ENCODE data around the gene NLE1. TPM values are rescaled to one million over a fixed set of nuclear protein-coding genes. Genes with fewer than 3 reads are reported as not detected.
"Not testable (repeated sequence)": the region's sequence is repeated elsewhere in the genome, so short reads cannot be mapped to it uniquely, and the experiment has no call there.

Gene NLE1
- total RNA-seq, result 1 to 10 TPM; 9.5 to 9.6 TPM
- total RNA-seq, result 15.5 to 23.5 reads per million in 2 donors

GRCh38 chr17:35141681-35142466 is at the start of gene NLE1:
NLE1 (minus strand) TSS chr17:35142303; CDS start chr17:35142275, 28 bp downstream.
- H3K9me3 ChIP-seq (ENCODE audit: control insufficient read depth, low read length, poor library complexity, severe bottlenecking), result no peaks in the 10 kb centered on the region
- H3K27me3 Mint-ChIP-seq, result no peaks in the 10 kb centered on the region
- H3K36me3 Mint-ChIP-seq (ENCODE audit: low read depth), result no peaks in the 10 kb centered on the region
- peaks cover 2% of the 10 kb centered on the region for H3K4me1 Mint-ChIP-seq
- peak within 1 kb of the TSS; percentile 86 for H3K4me3 Mint-ChIP-seq
- DNase-seq, result peak; percentile 80 to 90 (median 81)
- ATAC-seq, result peak; percentile 98
- H3K27ac Mint-ChIP-seq, result peak within 1 kb of the TSS; percentile 59

DNA sequence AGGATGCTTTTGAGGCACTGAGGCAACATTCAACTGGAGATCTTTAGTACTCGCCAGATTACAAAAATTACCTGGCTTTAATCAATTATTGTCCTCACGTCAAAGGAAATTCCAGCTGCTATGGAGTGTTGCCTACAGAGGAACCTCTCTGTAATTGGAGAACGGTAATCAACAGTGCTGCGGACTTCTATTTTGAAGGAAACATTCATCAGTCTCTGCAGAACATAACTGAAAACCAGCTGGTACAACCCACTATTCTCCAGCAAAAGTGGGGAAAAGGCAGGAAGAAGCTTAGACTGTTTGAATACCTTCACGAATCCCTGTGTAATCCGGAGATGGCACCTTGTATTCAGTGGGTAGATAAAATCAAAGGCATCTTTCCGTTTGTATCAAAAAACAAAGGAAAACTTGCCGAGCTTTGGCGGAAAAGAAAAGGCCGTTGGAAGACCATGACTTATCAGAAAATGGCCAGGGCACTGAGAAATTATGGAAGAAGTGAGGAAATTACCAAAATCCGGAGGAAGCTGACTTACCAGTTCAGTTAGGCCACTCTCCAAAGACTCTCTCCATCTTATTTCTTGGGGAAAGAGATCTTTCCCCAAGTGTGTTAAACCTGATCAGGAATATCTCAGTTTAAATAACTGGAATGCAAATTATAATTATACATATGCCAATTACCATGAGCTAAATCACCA is 49.0 kb upstream of the NLE1 start:
- no peak overlapping the region for H3K27ac Mint-ChIP-seq
- no peaks in the 10 kb centered on the region for H3K27me3 Mint-ChIP-seq
- peaks cover 20% of the 10 kb centered on the region for H3K4me1 Mint-ChIP-seq
- H3K9me3 ChIP-seq (ENCODE audit: control insufficient read depth, low read length, poor library complexity, severe bottlenecking), result no peaks in the 10 kb centered on the region
- ATAC-seq, result no peak
- no peak for DNase-seq
- H3K36me3 Mint-ChIP-seq (ENCODE audit: low read depth), result no peaks in the 10 kb centered on the region
- no peak overlapping the region for H3K4me3 Mint-ChIP-seq

DNA sequence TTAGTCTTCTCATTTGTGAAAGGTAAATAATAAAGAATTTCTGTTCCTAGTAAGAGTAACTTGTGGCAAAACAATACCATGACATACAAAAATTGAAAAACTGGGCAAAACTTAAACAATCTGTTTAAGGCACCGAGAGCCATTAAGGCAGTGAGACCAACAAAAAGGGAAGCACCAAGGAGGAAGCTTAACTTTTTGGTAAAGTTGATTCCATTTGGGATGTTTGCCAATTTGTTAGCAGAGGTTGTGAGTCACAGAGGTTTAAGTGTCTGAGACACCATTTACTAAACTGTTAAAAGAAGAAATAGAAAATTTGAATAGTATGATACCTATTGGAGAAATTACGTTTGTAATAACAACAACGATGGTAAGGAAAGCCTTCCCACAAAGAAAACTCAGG is 47.2 kb upstream of the NLE1 start:
- no peaks in the 10 kb centered on the region for H3K9me3 ChIP-seq (ENCODE audit: control insufficient read depth, low read length, poor library complexity, severe bottlenecking)
- ATAC-seq (no peak), DNase-seq (no peak)
- no peaks in the 10 kb centered on the region for H3K36me3 Mint-ChIP-seq (ENCODE audit: low read depth)
- H3K4me1 Mint-ChIP-seq, result peaks cover 28% of the 10 kb centered on the region
- H3K27me3 Mint-ChIP-seq, result no peaks in the 10 kb centered on the region
- peak overlapping the region; percentile 62 for H3K27ac Mint-ChIP-seq
- H3K4me3 Mint-ChIP-seq, result no peak overlapping the region

DNA sequence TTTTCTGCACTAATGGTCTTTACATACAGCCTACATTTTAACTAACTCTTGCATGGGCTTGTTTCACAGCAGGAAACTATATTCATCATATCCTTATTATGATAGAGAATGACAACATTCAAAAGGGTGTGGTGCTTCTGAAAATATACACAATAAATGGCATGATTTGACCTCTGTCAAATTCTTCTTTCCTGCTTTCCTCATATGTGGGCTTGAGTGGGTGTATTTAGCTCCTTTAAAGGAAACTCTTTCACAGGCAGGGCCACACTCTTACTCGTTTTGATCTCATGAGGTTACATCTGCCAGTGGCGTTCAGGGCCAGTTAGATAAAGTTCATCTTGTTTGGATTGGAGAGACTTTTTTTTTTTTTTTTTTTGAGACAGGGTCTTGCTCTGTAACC is 46.0 kb upstream of the NLE1 start:
- Mint-ChIP-seq H3K27me3 (no peaks in the 10 kb centered on the region), H3K4me1 (peaks cover 32% of the 10 kb centered on the region), H3K36me3 (ENCODE audit: low read depth) (no peaks in the 10 kb centered on the region), H3K4me3 (no peak overlapping the region), H3K27ac (peak overlapping the region; percentile 62)
- DNase-seq (no peak), ATAC-seq (no peak)
- no peaks in the 10 kb centered on the region for H3K9me3 ChIP-seq (ENCODE audit: control insufficient read depth, low read length, poor library complexity, severe bottlenecking)

DNA sequence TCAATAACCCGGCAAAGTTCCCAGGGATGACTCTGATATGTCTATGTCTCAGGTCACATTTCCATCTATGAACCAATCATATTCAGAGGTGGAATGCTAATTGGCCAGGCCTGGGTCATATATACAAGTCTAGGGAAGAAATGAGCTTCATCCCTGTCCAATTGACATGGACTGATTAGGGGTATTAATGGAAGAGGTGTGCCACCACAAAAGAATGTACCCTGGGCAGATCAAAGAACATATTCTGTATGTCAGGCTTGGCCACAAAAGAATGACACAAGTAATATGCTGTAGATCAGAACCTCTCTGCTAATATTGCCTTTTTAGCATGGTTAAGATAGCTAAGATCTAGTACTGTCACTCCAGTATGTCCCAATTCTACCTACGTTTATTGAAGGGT is 45.4 kb upstream of the NLE1 start:
- H3K27ac Mint-ChIP-seq, result peak overlapping the region; percentile 62
- H3K4me3 Mint-ChIP-seq, result peak overlapping the region; percentile 19
- peaks cover 32% of the 10 kb centered on the region for H3K4me1 Mint-ChIP-seq
- no peaks in the 10 kb centered on the region for H3K9me3 ChIP-seq (ENCODE audit: control insufficient read depth, low read length, poor library complexity, severe bottlenecking)
- no peaks in the 10 kb centered on the region for H3K36me3 Mint-ChIP-seq (ENCODE audit: low read depth)
- no peak for ATAC-seq
- DNase-seq, result no peak
- H3K27me3 Mint-ChIP-seq, result no peaks in the 10 kb centered on the region

- Mint-ChIP-seq H3K4me3 (no peak overlapping the region), H3K36me3 (ENCODE audit: low read depth) (no peaks in the 10 kb centered on the region), H3K27me3 (no peaks in the 10 kb centered on the region), H3K27ac (no peak overlapping the region), H3K4me1 (peaks cover 32% of the 10 kb centered on the region)
- DNase-seq (no peak), ATAC-seq (no peak)
- no peaks in the 10 kb centered on the region for H3K9me3 ChIP-seq (ENCODE audit: control insufficient read depth, low read length, poor library complexity, severe bottlenecking)
Measured at GRCh38 chr17:35185849-35186248, 43.7 kb upstream of the NLE1 start.

GRCh38 chr17:35184274-35184673 is 42.2 kb upstream of the NLE1 start:
- peaks cover 39% of the 10 kb centered on the region for H3K4me1 Mint-ChIP-seq
- no peak overlapping the region for H3K4me3 Mint-ChIP-seq
- ATAC-seq, result no peak
- H3K27me3 Mint-ChIP-seq, result no peaks in the 10 kb centered on the region
- H3K36me3 Mint-ChIP-seq (ENCODE audit: low read depth), result no peaks in the 10 kb centered on the region
- no peak for DNase-seq
- no peak overlapping the region for H3K27ac Mint-ChIP-seq
- no peaks in the 10 kb centered on the region for H3K9me3 ChIP-seq (ENCODE audit: control insufficient read depth, low read length, poor library complexity, severe bottlenecking)

- Mint-ChIP-seq H3K4me1 (peaks cover 35% of the 10 kb centered on the region), H3K27ac (no peak overlapping the region), H3K4me3 (no peak overlapping the region), H3K27me3 (no peaks in the 10 kb centered on the region), H3K36me3 (ENCODE audit: low read depth) (no peaks in the 10 kb centered on the region)
- ATAC-seq, result no peak
- no peak for DNase-seq
- H3K9me3 ChIP-seq (ENCODE audit: control insufficient read depth, low read length, poor library complexity, severe bottlenecking), result no peaks in the 10 kb centered on the region
Measured at GRCh38 chr17:35183332-35183731, 41.2 kb upstream of the NLE1 start.

DNA sequence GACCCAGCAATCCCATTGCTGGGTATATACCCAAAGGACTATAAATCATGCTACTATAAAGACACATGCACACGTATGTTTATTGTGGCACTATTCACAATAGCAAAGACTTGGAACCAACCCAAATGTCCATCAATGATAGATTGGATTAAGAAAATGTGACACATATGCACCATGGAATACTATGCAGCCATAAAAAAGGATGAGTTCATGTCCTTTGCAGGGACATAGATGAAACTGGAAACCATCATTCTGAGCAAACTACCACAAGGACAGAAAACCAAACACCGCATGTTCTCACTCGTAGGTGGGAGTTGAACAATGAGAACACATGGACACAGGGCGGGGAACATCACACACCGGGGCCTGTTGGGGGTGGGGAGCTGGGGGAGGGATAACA is 37.3 kb upstream of the NLE1 start:
- H3K4me3 Mint-ChIP-seq; H3K27me3 Mint-ChIP-seq; H3K36me3 Mint-ChIP-seq (ENCODE audit: low read depth); DNase-seq; H3K9me3 ChIP-seq (ENCODE audit: control insufficient read depth, low read length, poor library complexity, severe bottlenecking); ATAC-seq: not testable (repeated sequence)
- Mint-ChIP-seq H3K4me1 (peaks cover 48% of the 10 kb centered on the region), H3K27ac (peak overlapping the region; percentile 39)

DNA sequence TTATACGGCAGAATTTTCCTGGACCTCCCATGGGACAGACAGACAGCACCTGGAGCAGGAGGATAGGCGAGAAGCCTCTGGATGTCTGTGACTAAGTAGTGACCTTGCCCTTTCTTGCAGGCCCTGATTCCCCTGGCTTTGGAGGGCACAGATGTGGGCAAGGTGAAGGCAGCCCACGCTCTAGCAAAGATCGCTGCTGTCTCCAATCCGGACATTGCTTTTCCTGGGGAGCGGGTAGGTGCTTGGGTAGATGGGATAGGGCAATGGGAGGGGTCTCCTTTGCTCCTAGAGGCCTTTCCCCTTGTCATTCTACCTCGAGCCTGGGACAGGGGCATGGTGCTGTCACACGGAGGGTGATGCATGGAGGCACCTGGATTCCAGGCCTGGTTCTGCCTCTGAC is 34.8 kb upstream of the NLE1 start:
- H3K4me3 Mint-ChIP-seq, result no peak overlapping the region
- H3K27me3 Mint-ChIP-seq, result no peaks in the 10 kb centered on the region
- ATAC-seq, result no peak
- no peaks in the 10 kb centered on the region for H3K9me3 ChIP-seq (ENCODE audit: control insufficient read depth, low read length, poor library complexity, severe bottlenecking)
- DNase-seq, result no peak
- peak overlapping the region; percentile 96 for H3K27ac Mint-ChIP-seq
- peaks cover 2% of the 10 kb centered on the region for H3K36me3 Mint-ChIP-seq (ENCODE audit: low read depth)
- H3K4me1 Mint-ChIP-seq, result peaks cover 44% of the 10 kb centered on the region

DNA sequence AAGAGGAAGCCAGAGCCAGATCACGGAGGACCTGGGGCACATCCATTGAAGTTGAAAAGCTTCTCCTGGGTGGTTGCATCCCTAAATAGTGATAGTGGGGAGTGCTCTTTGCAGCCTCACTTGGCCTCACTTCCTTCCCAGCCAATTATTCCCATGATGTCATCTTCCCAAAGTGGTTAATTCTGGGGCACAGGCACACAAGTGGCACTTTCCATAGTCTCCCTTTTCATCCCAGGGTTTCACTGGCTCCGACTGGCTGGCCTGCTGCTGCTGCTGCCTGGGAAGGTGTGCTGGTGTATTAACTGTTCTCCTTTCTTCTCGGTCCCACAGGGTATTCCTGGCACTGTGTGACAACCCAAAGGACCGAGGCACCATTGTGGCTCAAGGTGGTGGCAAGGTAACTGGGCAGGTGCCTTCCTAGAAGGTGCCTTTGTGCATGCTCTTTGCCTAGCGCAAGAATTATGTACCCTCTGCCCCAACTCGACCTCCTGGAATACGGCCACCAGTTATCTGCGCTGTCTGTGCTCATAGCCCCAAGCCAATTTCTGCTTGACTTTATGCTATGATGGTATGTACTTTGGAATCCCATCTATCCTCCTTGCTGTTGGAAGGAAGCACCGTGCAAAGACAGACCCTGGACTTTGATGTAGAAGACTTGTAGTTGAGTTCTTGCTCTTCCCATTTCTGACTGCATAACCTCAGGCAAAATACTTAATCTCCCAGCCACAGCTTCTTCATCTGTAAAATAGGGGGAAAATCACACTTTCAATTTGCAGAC is 33.7 kb upstream of the NLE1 start:
- H3K27ac Mint-ChIP-seq, result peak overlapping the region; percentile 96
- H3K27me3 Mint-ChIP-seq, result no peaks in the 10 kb centered on the region
- H3K36me3 Mint-ChIP-seq (ENCODE audit: low read depth), result peaks cover 2% of the 10 kb centered on the region
- DNase-seq (no peak), ATAC-seq (no peak)
- H3K4me3 Mint-ChIP-seq, result peak overlapping the region; percentile 28
- no peaks in the 10 kb centered on the region for H3K9me3 ChIP-seq (ENCODE audit: control insufficient read depth, low read length, poor library complexity, severe bottlenecking)
- peaks cover 47% of the 10 kb centered on the region for H3K4me1 Mint-ChIP-seq

DNA sequence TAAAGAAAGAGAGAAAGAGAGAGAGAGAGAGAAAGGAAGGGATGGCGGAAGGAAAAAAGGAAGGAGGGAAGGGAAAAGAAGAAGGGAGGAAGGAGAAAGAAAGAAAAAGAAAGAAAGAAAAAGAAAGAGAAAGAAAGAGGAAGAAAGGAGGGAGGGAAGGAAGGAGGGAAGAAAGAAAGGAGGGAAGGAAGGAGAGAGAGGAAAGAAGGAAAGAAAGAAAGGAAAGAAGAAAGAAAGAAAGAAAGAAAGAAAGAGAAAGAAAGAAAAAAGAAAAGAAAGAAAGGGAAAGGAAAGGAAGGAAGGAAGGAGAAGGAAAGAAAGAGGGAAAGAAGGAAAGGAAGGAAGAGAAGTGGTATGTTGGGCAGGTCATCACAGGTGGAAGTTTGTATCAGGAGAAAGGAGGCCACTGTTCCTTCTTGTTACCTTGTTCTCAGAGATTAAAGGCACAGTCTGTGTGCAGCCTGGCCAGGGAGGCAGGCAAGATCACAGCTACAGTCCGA is 32.8 kb upstream of the NLE1 start:
- ATAC-seq (no peak), DNase-seq (no peak)
- H3K27me3 Mint-ChIP-seq, result no peaks in the 10 kb centered on the region
- peaks cover 2% of the 10 kb centered on the region for H3K36me3 Mint-ChIP-seq (ENCODE audit: low read depth)
- H3K9me3 ChIP-seq (ENCODE audit: control insufficient read depth, low read length, poor library complexity, severe bottlenecking), result no peaks in the 10 kb centered on the region
- peak overlapping the region; percentile 96 for H3K27ac Mint-ChIP-seq
- peak overlapping the region; percentile 68 for H3K4me3 Mint-ChIP-seq
- H3K4me1 Mint-ChIP-seq, result peaks cover 41% of the 10 kb centered on the region

- Mint-ChIP-seq H3K4me1 (peaks cover 29% of the 10 kb centered on the region), H3K27ac (peak overlapping the region; percentile 65)
- not testable (repeated sequence) for H3K9me3 ChIP-seq (ENCODE audit: control insufficient read depth, low read length, poor library complexity, severe bottlenecking); ATAC-seq; H3K27me3 Mint-ChIP-seq; H3K4me3 Mint-ChIP-seq; H3K36me3 Mint-ChIP-seq (ENCODE audit: low read depth); DNase-seq
Measured at GRCh38 chr17:35172321-35172720, 30.2 kb upstream of the NLE1 start.
